GM12874 (cell line): ENCODE results near the gene CYSTM1.

Experiments
- TF ChIP-seq, protein P1 (sequence below): IDR thresholded peaks from 2 replicates; pipeline ENCODE4 v1.5.1; 2011; ENCODE audit warnings: low read depth, mild to moderate bottlenecking, control low read depth, low read length, moderate library complexity; ENCODE audit not compliant: insufficient read depth

The CYSTM1 gene

GRCh38 chr5:140162275-140162674 is 12.7 kb upstream of the CYSTM1 start:
- TF ChIP-seq, protein P1, sequence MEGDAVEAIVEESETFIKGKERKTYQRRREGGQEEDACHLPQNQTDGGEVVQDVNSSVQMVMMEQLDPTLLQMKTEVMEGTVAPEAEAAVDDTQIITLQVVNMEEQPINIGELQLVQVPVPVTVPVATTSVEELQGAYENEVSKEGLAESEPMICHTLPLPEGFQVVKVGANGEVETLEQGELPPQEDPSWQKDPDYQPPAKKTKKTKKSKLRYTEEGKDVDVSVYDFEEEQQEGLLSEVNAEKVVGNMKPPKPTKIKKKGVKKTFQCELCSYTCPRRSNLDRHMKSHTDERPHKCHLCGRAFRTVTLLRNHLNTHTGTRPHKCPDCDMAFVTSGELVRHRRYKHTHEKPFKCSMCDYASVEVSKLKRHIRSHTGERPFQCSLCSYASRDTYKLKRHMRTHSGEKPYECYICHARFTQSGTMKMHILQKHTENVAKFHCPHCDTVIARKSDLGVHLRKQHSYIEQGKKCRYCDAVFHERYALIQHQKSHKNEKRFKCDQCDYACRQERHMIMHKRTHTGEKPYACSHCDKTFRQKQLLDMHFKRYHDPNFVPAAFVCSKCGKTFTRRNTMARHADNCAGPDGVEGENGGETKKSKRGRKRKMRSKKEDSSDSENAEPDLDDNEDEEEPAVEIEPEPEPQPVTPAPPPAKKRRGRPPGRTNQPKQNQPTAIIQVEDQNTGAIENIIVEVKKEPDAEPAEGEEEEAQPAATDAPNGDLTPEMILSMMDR = no peak

GRCh38 chr5:140162781-140163180 is 12.2 kb upstream of the CYSTM1 start:
- TF ChIP-seq, protein P1 = no peak

DNA sequence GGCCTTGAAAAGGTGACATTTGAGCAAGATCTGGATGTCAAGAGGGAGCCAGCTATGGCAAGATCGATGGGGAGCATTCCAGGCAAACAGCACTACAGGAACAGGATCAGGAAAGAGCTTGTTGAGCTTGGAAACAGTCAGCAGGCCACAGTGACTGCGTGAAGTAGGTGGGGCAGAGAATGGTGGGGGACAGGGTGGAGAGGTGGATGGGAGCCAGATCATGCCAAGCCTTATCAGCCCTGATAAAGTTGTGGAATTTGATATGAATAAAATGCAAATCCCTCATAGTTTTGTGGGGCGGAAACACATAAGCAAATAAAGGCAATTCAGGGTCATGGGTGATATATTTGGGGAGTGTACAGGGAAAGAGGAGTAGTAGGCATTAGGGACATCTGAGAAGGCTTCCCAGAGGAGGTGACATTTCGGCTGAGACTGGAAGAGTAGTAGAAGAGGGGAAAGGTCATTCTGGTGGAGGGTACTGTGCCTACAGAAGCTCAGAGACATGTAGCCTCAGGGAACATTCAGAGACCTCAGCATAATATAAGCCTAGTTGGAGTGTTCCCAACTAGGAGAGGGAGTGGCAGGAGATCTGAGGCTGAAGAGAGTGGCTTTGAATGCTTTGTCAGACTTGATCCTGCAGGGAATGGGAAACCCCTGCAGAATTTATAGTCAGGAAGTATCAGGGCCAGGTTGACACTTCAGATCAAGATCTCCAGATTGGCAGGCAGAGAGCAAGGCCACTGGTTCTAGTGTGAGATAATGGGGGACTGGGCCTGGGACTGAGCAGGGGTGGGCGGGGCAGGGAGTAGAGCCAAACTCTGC is 9.7 kb upstream of the CYSTM1 start:
- TF ChIP-seq, protein P1 = no peak

- TF ChIP-seq, protein P1 = no peak
Measured at GRCh38 chr5:140165923-140166270, 9.1 kb upstream of the CYSTM1 start.

DNA sequence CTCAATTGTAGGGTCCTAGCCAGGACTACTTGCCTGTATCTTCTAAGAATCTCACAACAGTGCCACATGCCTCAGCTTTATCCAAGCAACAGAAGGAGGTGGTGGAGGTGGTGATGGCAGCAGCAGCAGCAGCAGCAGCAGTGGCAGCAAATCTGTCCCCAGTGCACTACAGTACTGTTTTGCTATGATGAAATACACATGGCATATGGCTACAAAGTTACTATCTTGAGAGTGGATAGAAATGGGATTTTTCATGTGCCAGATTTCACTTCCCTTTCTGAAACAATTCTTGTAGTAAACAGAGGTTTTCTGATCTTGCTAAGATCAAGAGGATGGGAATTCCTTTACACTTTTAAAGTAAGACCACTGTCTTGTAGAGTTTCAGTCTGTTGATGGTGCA is 8.1 kb upstream of the CYSTM1 start:
- TF ChIP-seq, protein P1 = no peak

DNA sequence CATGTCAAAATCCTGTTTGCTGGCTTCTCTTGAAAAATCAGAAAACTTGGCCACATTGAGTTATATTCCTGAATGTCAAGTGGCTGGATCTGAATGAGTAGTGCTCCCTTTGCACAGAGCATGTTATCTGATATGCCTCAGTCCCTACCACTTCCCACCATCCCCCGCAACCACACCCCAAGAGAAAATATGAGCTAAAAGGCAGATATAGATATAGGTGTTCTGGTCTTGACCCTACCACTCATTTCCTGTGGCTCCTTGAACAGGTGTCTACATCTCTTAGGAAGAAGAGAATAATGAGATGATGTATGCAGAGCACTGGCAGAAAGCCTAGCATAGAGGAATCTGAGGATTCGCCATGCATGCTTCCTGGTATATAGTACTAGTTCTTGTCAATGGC is 6.6 kb upstream of the CYSTM1 start:
- TF ChIP-seq, protein P1 = no peak

DNA sequence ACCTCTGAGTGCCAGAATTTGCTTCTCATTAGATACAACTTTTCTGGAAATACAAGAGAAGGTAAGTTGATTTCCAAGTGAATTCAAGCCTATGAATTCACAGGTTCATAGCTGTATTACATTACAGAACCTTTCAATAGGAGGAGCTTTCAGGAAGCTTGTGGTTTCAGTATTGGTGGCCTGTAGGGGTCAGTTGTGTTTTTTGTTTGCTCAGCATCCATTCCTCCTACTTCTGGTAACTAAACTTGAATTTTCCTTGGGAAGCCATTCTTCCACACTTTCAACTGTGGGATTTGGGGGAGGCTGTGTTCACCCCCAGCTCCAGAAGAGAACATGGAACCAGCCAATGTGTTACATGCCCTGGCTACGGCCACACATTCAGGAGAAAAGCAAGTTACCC is 5.6 kb upstream of the CYSTM1 start:
- TF ChIP-seq, protein P1 = 0 out of 2 replicates have a peak, but pooled peaks have one; percentile 4
